Stomach smooth muscle (tissue), 2 donors: Measurements from ENCODE around the gene AMDHD2.
A peak's percentile ranks its signal among the peaks of the same experiment; 100 is the strongest.

ENCODE experiments used
- H3K27ac ChIP-seq: one replicate; pipeline ENCODE4 v1.7.0; 2013; ENCODE audit warnings: mild to moderate bottlenecking, low read length, inconsistent platforms
- H3K27me3 ChIP-seq, 2 donors: one replicate each; pipeline ENCODE4 v1.7.0; 2013; ENCODE audit warnings: low read length in 2 of 2; ENCODE audit not compliant: insufficient read depth in 2 of 2, control insufficient read depth in 1 of 2
- H3K36me3 ChIP-seq, 2 donors: one replicate each; pipeline ENCODE4 v1.7.0; 2013; ENCODE audit warnings: low read length in 2 of 2; ENCODE audit not compliant: control insufficient read depth in 2 of 2, insufficient read depth in 2 of 2
- H3K4me1 ChIP-seq: one replicate; pipeline ENCODE4 v1.7.0; 2013; ENCODE audit warnings: low read length; ENCODE audit not compliant: control insufficient read depth, insufficient read depth
- H3K4me3 ChIP-seq, 2 donors: one replicate each; pipeline ENCODE4 v1.7.0; 2013; ENCODE audit warnings: low read length in 2 of 2
- H3K9ac ChIP-seq, 2 donors: one replicate each; pipeline ENCODE4 v1.7.0; 2013; ENCODE audit warnings: low read length in 2 of 2, mild to moderate bottlenecking in 1 of 2
- H3K9me3 ChIP-seq, 2 donors: one replicate each; pipeline ENCODE4 v1.7.0; 2013; ENCODE audit warnings: low read length in 2 of 2; ENCODE audit not compliant: control insufficient read depth in 2 of 2
- donor health status: healthy.
- donor health status: Pancreatic carcinoma.

Gene AMDHD2

DNA sequence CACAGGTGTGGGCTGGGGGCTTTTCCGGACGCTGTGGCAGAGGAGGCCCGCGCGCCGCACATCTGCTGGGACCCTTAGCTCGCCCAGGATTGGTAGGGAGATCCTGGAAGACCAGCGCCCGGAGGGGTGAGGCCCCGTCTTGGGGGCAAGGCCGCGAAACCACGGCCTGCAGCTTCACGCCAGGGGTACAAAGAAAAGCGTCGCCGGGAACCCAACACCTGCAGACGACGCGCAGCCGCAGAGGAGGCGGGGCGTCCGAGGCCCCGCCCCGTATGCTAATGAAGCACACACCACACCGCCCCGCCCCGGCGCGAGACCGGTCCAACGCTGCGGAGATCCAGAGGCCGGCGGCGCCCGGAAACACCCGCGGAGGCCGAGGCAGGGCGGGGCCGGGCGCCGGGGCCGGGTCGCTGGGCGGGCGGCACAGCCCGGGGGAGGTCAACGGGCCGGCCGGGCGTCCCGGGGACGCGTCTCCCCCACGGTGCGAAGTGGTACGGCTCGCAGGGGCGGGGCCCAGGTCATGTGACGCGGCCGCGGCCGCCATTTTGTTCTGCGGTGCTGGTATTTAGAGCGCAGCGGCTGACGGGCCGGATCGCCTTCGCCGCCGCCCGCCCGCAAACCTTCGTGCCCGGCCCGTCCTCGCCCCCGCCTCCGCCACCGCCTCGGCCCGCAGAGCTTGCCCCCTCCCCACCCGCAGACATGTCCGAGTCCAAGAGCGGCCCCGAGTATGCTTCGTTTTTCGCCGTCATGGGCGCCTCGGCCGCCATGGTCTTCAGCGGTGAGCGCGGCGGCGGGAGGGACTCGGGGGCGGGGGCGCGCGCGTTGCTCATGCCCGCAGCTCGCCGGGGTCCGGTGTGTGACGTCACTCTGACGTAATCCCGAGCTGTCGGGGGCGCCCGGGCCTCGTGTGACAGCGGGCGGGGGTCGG is 6.5 kb upstream of the AMDHD2 start, which contains the start of gene ATP6V0C:
Gene ATP6V0C (plus strand): TSS at position 548 of the 928 bp plus-strand sequence. CDS start 152 bp downstream, at position 700.
- Histone ChIP-seq H3K9me3 (no peaks in the 10 kb centered on the region), H3K9ac (peak within 1 kb of the TSS; percentile 82 to 92), H3K4me1 (peaks cover 62% of the 10 kb centered on the region), H3K27ac (peak within 1 kb of the TSS; percentile 91), H3K36me3 (no peaks in the 10 kb centered on the region), H3K27me3 (no peaks in the 10 kb centered on the region), H3K4me3 (peak within 1 kb of the TSS; percentile 92 to 94)

GRCh38 chr16:2514333-2515179 is 5.6 kb upstream of the AMDHD2 start:
- Histone ChIP-seq H3K9ac (peak overlapping the region; percentile 82 to 92), H3K4me3 (peak overlapping the region; percentile 92 to 94), H3K27ac (peak overlapping the region; percentile 91), H3K9me3 (no peaks in the 10 kb centered on the region), H3K36me3 (no peaks in the 10 kb centered on the region), H3K27me3 (no peaks in the 10 kb centered on the region), H3K4me1 (peaks cover 71% of the 10 kb centered on the region)

- H3K27me3 ChIP-seq, result no peaks in the 10 kb centered on the region
- peak overlapping the region; percentile 82 to 92 for H3K9ac ChIP-seq
- no peaks in the 10 kb centered on the region for H3K36me3 ChIP-seq
- peak overlapping the region; percentile 91 for H3K27ac ChIP-seq
- H3K9me3 ChIP-seq, result no peaks in the 10 kb centered on the region
- H3K4me1 ChIP-seq, result peaks cover 75% of the 10 kb centered on the region
- peak overlapping the region; percentile 92 to 94 for H3K4me3 ChIP-seq
These were observed 4.9 kb upstream of the AMDHD2 start for GRCh38 chr16:2515180-2515851.

GRCh38 chr16:2516391-2517240 is 3.6 kb upstream of the AMDHD2 start:
- Histone ChIP-seq H3K4me1 (peaks cover 79% of the 10 kb centered on the region), H3K9ac (peak overlapping the region in 1 of 2 donors; percentile 36), H3K36me3 (no peaks in the 10 kb centered on the region), H3K27ac (peak overlapping the region; percentile 24), H3K27me3 (no peaks in the 10 kb centered on the region), H3K4me3 (peak overlapping the region; percentile 33 to 61), H3K9me3 (no peaks in the 10 kb centered on the region)

GRCh38 chr16:2517954-2518605 is 2.1 kb upstream of the AMDHD2 start:
- peak overlapping the region in 1 of 2 donors; percentile 51 for H3K9ac ChIP-seq
- no peaks in the 10 kb centered on the region for H3K36me3 ChIP-seq
- H3K4me3 ChIP-seq, result peak overlapping the region; percentile 4 to 15
- no peaks in the 10 kb centered on the region for H3K27me3 ChIP-seq
- H3K4me1 ChIP-seq, result peaks cover 66% of the 10 kb centered on the region
- peak overlapping the region; percentile 76 for H3K27ac ChIP-seq
- H3K9me3 ChIP-seq, result no peaks in the 10 kb centered on the region

DNA sequence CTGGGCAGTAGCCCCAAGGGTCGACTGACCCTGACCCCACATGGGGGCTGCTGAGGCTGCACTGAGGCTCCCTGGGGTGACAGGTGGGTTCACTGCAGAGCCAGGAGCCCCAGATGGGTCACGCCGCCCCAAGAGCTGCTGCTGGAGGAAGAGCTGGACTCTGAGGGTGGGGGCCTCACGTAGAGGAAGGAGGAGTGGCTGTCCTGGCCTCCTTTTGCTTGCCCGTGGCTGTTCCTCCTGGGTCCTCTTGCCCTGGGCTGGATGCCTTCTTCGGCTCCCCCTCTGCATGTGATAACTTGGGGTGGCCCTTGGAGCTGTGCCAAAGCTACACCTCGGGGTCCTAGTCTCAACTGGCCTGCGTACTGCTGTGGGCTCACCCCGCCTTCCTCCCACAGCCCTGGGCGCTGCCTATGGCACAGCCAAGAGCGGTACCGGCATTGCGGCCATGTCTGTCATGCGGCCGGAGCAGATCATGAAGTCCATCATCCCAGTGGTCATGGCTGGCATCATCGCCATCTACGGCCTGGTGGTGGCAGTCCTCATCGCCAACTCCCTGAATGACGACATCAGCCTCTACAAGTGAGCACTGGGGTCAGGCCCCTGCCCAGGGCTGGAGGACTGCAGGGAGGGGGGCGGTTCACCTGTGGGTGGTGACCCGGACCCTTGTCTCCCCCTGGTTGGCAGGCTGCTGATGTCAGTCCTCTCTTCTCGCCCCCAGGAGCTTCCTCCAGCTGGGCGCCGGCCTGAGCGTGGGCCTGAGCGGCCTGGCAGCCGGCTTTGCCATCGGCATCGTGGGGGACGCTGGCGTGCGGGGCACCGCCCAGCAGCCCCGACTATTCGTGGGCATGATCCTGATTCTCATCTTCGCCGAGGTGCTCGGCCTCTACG is 1.1 kb upstream of the AMDHD2 start:
- Histone ChIP-seq H3K4me3 (peak overlapping the region in 1 of 2 donors; percentile 35), H3K4me1 (peaks cover 63% of the 10 kb centered on the region), H3K27me3 (no peaks in the 10 kb centered on the region), H3K9me3 (no peaks in the 10 kb centered on the region), H3K27ac (peak overlapping the region; percentile 76), H3K36me3 (peaks cover 6 to 8% of the 10 kb centered on the region in 2 donors), H3K9ac (peak overlapping the region in 1 of 2 donors; percentile 50)

DNA sequence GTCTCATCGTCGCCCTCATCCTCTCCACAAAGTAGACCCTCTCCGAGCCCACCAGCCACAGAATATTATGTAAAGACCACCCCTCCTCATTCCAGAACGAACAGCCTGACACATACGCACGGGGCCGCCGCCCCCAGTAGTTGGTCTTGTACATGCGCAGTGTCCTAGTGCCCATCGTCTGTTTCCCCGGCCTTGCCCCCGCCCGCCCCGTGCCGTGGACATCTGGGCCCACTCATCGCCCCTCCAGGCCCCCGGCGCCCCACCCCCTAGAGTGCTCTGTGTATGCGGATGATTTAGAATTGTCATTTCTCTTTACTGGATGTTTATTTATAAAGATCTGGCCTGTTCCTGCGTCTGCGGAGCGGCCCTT is 475 bp upstream of the AMDHD2 start:
- Histone ChIP-seq H3K9ac (peak overlapping the region in 1 of 2 donors; percentile 50), H3K4me1 (peaks cover 61% of the 10 kb centered on the region)

GRCh38 chr16:2520784-2521531 is 787 bp downstream of the AMDHD2 start:
- H3K9me3 ChIP-seq, result no peaks in the 10 kb centered on the region
- peaks cover 49% of the 10 kb centered on the region for H3K4me1 ChIP-seq
- peak overlapping the region; percentile 6 to 71 for H3K9ac ChIP-seq
- peaks cover 9 to 16% of the 10 kb centered on the region in 2 donors for H3K36me3 ChIP-seq
- no peaks in the 10 kb centered on the region for H3K27me3 ChIP-seq
- H3K4me3 ChIP-seq, result peak overlapping the region; percentile 72 to 75
- peak overlapping the region; percentile 11 for H3K27ac ChIP-seq

More for the DNA sequence above, 475 bp upstream of the AMDHD2 start:
- Histone ChIP-seq H3K4me3 (peak overlapping the region in 1 of 2 donors; percentile 55), H3K9me3 (no peaks in the 10 kb centered on the region), H3K36me3 (peaks cover 9 to 14% of the 10 kb centered on the region in 2 donors), H3K27me3 (no peaks in the 10 kb centered on the region), H3K27ac (peak overlapping the region; percentile 76)
